Measurements from ENCODE around the gene HOXD3. TPM values are rescaled to one million over a fixed set of nuclear protein-coding genes. Genes with fewer than 3 reads are reported as not detected.
A peak's percentile ranks its signal among the peaks of the same experiment; 100 is the strongest.

HOXD3 gene
- total RNA-seq, 4 donors from 2014 or later = 2.0 to 9.1 (median 8.3) TPM

GRCh38 chr2:176169711-176170110 lies 12.6 kb downstream of the HOXD3 start:
- Histone ChIP-seq H3K36me3 (no peaks in the 10 kb centered on the region), H3K4me1 (peaks cover 0 to 21% (median 0%) of the 10 kb centered on the region in 4 donors), H3K27ac (no peak overlapping the region), H3K9me3 (no peaks in the 10 kb centered on the region), H3K27me3 (no peaks in the 10 kb centered on the region), H3K4me3 (no peak overlapping the region)
- no peak for DNase-seq
- TF ChIP-seq CTCF (IDR thresholded peaks at IDR 0.05) = no peak

GRCh38 chr2:176170602-176171305 lies 13.6 kb downstream of the HOXD3 start:
- no peaks in the 10 kb centered on the region for H3K36me3 ChIP-seq
- no peak for TF ChIP-seq CTCF (IDR thresholded peaks at IDR 0.05)
- TF ChIP-seq POLR2A (IDR thresholded peaks at IDR 0.05) = no peak
- peaks cover 0 to 21% (median 0%) of the 10 kb centered on the region in 4 donors for H3K4me1 ChIP-seq
- H3K9me3 ChIP-seq = no peaks in the 10 kb centered on the region
- H3K27ac ChIP-seq = no peak overlapping the region
- no peak for DNase-seq
- H3K4me3 ChIP-seq = no peak overlapping the region
- H3K27me3 ChIP-seq = no peaks in the 10 kb centered on the region

DNA sequence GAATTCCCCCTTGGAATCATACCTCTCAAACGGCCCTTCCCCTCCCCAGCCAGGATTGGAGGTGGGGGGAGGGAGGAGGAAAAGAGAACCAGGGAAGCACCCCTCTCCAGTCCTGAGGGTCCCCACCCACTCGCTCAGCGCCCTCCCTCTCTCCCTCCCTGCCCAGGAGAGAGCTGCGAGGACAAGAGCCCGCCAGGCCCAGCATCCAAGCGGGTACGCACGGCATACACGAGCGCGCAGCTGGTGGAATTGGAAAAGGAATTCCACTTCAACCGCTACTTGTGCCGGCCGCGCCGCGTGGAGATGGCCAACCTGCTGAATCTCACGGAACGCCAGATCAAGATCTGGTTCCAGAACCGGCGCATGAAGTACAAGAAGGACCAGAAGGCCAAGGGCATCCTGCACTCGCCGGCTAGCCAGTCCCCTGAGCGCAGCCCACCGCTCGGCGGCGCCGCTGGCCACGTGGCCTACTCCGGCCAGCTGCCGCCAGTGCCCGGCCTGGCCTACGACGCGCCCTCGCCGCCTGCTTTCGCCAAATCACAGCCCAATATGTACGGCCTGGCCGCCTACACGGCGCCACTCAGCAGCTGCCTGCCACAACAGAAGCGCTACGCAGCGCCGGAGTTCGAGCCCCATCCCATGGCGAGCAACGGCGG lies 14.4 kb downstream of the HOXD3 start:
- no peak overlapping the region for H3K4me3 ChIP-seq
- H3K27me3 ChIP-seq = no peaks in the 10 kb centered on the region
- H3K4me1 ChIP-seq = peaks cover 0 to 21% (median 0%) of the 10 kb centered on the region in 4 donors
- no peaks in the 10 kb centered on the region for H3K36me3 ChIP-seq
- H3K27ac ChIP-seq = no peak overlapping the region
- H3K9me3 ChIP-seq = no peaks in the 10 kb centered on the region
- TF ChIP-seq CTCF (IDR thresholded peaks at IDR 0.05) (no peak), POLR2A (IDR thresholded peaks at IDR 0.05) (no peak)
- DNase-seq = peak in 1 of 3 donors; percentile 43

- Histone ChIP-seq H3K27me3 (no peaks in the 10 kb centered on the region), H3K4me1 (peaks cover 0 to 21% (median 0%) of the 10 kb centered on the region in 4 donors), H3K9me3 (no peaks in the 10 kb centered on the region), H3K36me3 (no peaks in the 10 kb centered on the region), H3K4me3 (no peak overlapping the region), H3K27ac (no peak overlapping the region)
- no peak for TF ChIP-seq CTCF (IDR thresholded peaks at IDR 0.05)
- no peak for TF ChIP-seq POLR2A (IDR thresholded peaks at IDR 0.05)
- DNase-seq = peak in 1 of 3 donors; percentile 30
Measured at GRCh38 chr2:176172007-176172894, 15.1 kb downstream of the HOXD3 start.

DNA sequence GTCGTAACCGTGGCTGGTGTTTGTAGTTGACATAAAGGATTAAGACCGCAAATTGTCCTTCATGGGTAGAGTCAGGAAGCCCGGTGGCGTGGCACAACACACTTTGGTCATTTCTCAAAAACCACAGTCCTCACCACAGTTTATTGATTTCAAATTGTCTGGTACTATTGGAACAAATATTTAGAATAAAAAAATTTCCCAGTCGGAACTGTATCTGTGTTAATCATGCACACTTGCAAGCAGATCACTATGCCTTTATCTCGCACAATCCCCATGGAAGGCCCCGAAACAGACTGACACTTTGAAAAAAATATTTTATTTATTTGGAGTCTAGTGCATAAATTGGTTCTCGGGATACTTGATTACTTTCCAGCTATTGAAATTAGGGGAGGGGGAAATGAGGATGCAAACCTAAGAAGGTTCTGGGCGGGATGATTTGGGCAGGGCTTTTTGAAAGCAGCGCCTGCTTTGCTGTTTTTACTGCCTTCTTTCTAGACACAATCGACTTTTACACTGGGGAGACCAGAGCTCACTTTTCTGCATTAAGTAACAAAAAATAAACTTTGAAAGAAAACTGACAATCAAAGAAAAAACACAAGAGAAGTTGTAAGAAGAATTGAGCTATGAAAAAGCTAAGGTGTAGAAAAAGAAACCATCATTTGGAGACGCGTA lies 15.9 kb downstream of the HOXD3 start:
- Histone ChIP-seq H3K9me3 (no peaks in the 10 kb centered on the region), H3K27ac (no peak overlapping the region), H3K4me1 (peaks cover 0 to 26% (median 0%) of the 10 kb centered on the region in 4 donors), H3K4me3 (no peak overlapping the region), H3K36me3 (no peaks in the 10 kb centered on the region), H3K27me3 (no peaks in the 10 kb centered on the region)
- DNase-seq = no peak
- no peak for TF ChIP-seq POLR2A (IDR thresholded peaks at IDR 0.05)
- no peak for TF ChIP-seq CTCF (IDR thresholded peaks at IDR 0.05)

Measured in Peyer's patch (tissue), 4 donors.